HG02588 (cell line): ENCODE results near the gene PHACTR1.

ENCODE experiments used
- ATAC-seq: cut with Tn5 transposase; IDR thresholded peaks from one replicate; pipeline ENCODE4 v1.9.1; 2021; ENCODE audit warnings: mild to moderate bottlenecking, moderate library complexity; ENCODE audit not compliant: unreplicated experiment

PHACTR1 gene

GRCh38 chr6:12844284-12845223 is 128.0 kb downstream of the PHACTR1 start:
- no peak for ATAC-seq

DNA sequence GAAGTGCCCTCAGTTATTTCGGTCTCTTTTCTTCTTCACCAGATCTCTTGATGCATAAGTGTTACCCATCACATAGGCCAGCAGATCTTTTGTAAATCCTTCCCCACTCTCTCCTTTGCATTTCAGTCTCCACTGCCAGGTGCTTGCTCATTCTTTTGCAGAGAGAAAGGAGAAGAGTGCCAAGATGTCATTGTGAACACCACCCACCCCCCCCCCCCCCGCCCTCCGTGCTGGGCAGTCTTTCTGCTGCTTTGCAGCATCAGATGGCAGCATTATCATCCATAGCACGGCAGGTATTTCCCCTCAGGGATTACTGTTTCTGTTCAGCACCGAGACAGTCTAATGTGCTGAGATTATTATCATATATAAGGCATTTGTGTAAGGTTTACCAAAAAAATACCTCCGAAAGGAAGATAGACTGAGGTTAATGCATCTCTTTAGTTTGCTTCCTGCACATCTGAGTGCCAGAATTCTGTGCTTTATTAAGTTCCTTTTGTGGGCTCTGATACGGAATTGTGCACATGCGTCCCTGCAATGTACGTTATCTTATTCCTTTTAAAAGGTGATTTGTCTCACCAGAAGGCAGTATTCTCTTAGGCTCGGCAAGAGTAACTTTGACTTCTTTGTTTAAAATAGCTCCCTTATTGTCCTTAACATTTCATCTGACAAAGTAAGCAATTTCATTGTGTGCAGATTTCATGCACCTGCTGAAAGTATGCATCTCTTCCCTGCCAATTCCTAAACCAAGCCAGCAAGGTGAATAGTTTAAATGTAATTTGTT is 128.8 kb downstream of the PHACTR1 start:
- ATAC-seq, result no peak

DNA sequence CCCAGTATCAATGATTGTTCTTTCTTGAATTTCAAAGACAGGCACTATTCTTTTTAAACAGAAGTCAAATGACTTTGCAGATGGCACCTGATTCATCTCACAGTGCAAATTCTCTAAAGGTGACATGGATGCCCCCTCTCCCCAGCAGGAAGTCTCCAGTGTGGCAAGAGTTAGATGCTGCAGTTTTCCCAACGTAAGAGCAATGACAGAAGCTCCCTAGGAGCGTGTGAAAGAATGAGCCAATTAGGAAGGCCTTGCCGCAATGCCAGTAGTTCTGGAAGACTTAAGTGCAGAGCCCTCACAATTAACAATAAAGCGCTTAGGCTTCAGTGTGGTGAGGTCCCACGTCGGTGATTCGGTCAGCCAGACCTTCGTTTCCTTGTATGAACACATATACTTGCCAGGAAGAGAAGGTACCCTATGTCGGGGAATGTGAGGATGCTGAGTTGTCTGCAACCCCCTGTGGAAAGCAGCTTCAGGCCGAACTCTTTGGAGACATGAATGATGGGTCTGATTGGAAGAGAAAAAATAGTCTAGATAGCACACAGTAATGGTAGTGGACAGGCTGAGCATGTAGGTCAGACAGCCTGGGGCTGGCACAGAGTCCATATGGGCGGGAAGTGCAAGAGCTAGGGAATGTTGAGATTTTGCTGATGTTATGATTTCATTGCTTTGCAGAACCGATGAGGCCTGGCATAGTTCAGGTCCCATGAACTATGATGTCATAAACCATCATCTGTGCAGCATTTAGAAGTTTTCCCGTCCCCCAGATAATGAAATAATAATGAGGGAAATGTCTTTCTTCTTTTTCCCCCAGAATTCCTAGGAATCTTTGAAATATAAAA is 132.6 kb downstream of the PHACTR1 start:
- no peak for ATAC-seq

- no peak for ATAC-seq
Observed at GRCh38 chr6:12849809-12850198, 133.2 kb downstream of the PHACTR1 start.

DNA sequence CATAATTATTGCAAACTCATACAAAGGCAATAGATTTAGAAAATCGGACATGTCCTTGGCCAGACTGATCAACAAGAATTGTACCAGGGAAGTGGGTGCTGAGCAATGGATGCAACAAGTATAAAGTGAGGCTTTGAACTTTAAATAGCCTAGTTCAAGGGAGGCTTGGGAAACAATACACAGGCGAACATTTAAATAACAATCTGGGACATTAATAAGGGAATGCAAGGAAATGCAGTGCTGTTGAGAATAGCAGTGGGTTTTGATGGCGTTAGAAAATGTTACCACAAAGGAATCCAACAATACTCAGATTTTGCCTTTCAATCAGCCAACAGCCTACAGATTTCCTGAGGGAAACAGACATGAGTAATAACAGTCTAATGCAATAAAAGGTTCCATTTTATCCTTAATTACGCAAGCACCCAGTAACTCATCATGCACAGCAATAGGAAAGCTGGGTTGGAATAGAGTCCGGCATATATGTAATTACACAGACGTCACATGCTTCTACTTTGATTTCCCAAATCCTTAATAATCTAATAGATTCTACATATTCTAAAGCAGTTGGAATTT is 134.6 kb downstream of the PHACTR1 start:
- ATAC-seq, result no peak

DNA sequence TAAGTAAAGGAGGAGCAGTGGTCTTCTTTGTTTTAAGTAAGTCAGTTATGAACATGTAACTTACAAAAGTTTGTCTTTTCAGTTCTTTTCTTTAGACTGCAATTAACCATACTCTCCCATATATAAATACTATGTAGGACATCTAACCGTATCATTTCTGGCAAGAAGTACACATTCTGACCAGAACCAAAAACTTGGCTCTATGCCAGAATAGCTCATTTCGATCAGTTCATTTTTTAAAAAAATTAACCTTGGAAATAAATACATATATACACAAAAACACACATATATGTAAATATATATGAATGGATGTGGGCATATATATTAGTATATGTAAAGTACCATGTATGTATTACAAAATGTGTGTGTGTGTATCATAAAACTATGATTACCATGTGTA is 145.0 kb downstream of the PHACTR1 start:
- no peak for ATAC-seq

DNA sequence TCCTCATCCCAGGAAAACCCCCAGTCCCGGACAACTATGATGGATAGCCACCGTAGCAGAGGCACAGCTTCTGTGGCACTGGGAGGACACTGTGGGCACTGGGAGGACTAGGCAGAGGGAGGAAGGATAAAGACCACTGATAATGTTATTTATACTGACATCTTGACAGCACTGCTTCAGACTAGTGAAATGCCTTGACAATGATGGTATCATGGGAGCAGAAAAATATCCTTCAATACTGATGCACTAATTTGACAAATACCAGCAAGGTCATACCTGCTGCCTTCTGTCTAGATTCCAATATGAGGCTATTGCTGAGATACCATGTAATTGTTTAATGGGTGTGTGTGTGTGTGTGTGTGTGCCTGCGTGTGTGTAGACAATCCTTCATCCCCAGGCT is 148.6 kb downstream of the PHACTR1 start:
- no peak for ATAC-seq

- no peak for ATAC-seq
Observed at GRCh38 chr6:12865671-12866181, 149.2 kb downstream of the PHACTR1 start.

- no peak for ATAC-seq
Observed at GRCh38 chr6:12866422-12867029, 150.0 kb downstream of the PHACTR1 start.

- ATAC-seq, result no peak
Observed at GRCh38 chr6:12869816-12870432, 153.4 kb downstream of the PHACTR1 start.

DNA sequence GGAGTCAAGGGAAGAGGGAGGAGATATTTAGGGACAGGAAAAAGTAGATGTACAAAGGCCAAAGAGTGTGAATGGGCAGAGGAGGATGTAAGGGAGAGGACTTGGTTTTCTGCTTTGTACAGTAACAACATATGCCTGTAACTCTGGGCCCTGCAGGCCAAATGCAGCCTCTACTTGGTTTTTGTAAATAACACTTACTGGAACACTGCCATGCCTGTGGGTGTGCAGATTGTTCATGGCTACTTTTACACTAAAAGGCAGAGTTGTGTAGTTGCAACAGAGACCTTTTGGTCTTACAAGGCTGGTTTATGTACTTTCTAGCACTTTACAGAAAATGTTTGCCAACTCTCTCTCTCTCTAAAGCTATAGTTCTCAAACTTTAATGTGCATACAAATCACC is 157.1 kb downstream of the PHACTR1 start:
- no peak for ATAC-seq

DNA sequence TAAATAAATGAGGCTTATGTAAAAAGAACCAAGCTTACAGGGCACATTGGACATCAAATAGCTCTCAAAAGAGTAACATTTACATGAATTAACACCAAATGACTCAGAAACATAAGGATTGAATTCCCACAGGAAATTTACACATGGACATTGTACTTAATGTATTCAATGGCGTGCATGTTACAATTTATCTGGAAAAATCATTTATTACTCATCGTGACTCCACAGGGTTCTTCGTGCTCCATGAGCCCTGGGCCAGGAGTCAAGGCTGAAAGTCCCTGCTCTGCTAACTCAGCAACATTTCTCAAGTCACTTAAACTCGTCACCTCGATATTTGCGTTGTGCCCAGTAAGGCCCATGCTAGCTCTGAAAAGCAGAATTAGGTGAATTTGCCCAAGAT is 158.5 kb downstream of the PHACTR1 start:
- ATAC-seq, result no peak

GRCh38 chr6:12878741-12879140 is 162.2 kb downstream of the PHACTR1 start:
- ATAC-seq, result no peak

DNA sequence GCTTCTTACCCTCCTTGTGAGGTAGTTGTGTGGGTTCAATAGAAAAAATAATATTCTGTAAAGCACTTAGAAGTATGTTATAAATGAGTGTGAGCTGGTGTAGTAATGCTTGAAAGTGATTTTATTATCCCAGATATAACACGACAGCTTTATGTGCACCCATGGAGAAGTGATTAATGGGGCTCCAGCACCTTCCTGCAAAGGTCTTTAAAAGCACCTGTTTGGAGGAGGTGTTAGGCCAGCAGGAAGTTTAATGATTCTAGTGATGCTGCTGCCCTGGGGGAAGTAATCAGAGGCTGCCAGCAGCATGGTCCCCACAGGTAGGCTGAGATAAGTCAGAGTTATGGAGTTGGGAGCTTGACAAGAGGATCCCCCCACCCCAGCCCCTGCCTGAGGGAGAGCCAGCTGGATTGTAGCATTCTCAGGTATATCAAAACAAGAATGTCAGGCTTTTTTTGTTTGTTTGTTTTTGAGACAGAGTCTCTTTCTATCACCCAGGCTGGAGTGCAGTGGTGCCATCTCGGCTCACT is 166.3 kb downstream of the PHACTR1 start:
- no peak for ATAC-seq

- ATAC-seq, result no peak
Observed at GRCh38 chr6:12884983-12885382, 168.4 kb downstream of the PHACTR1 start.

- ATAC-seq, result no peak
Observed at GRCh38 chr6:12886961-12887775, 170.6 kb downstream of the PHACTR1 start.

- ATAC-seq, result no peak
Observed at GRCh38 chr6:12890171-12890790, 173.7 kb downstream of the PHACTR1 start.

GRCh38 chr6:12891595-12891994 is 175.0 kb downstream of the PHACTR1 start:
- no peak for ATAC-seq
